Activated CD8-positive, alpha-beta memory T cell treated with anti-CD3 and anti-CD28 coated beads for 36 hours (primary cell): ENCODE measurements around the gene RIOX2. TPM values are rescaled to one million over a fixed set of nuclear protein-coding genes. Genes with fewer than 3 reads are reported as not detected.
"Not testable (repeated sequence)": the region's sequence is repeated elsewhere in the genome, so short reads cannot be mapped to it uniquely, and the experiment has no call there.

Experiments
- CTCF ChIA-PET: fragments of 350-600 bp; sonication (Branson Sonifier 250); formaldehyde crosslinking; loops from one replicate; lab custom pipeline; 2021; ENCODE audit warnings: antibody characterized with exemption; lab: Charles Lee
- POLR2A ChIA-PET: fragments of 350-600 bp; sonication (Branson Sonifier 250); formaldehyde crosslinking; loops from one replicate; lab custom pipeline; 2021; ENCODE audit warnings: antibody characterized with exemption; lab: Charles Lee
- total RNA-seq, 2 experiments: library from RNA; stranded (reverse); gene quantifications; one replicate each; pipeline ENCODE4 v1.2.3, GENCODE V29; 2021

The RIOX2 gene
- total RNA-seq, 2 experiments from 2014 or later: 66.2 to 68.5 TPM

DNA sequence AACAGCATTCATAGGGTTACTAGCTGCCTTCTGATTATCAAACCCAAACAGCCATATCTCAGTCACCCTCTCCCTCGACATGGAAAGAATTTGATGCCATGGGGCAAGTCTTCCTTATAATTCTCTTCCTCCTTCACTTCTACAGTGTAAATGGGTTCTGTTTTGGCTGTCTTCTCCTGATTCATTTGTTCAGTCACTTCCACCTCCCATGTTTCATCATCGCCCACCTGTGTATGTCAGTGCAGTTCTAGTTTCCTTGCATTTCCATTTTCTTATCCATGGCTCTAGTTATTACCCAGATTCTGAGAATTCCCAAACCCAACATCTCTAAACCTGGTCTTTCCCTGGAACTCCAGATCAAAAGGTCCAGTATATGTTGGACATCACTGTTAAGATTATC is 41.0 kb downstream of the RIOX2 start:
- CTCF ChIA-PET: no interaction called here
- POLR2A ChIA-PET: no interaction called here

DNA sequence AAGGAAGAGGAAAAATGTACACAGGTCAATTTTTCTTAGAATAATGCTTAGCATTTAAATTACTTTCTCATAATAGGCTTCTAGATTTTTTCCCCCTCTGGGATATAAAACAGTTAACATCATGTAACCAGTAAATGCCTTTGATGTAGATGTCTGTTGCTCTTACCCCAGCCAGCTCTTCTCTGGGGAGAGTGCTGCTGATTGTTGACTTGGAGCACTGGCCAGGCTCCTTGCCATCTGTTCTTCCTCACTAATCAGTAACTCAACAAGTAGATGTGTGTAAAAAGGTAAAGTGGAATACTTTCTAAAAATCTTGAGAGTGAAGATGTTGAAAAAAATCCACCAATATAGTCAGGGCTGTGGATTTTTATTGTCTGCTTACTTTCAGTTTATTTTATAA is 42.2 kb downstream of the RIOX2 start:
- ChIA-PET POLR2A (no interaction called here), CTCF (no interaction called here)

DNA sequence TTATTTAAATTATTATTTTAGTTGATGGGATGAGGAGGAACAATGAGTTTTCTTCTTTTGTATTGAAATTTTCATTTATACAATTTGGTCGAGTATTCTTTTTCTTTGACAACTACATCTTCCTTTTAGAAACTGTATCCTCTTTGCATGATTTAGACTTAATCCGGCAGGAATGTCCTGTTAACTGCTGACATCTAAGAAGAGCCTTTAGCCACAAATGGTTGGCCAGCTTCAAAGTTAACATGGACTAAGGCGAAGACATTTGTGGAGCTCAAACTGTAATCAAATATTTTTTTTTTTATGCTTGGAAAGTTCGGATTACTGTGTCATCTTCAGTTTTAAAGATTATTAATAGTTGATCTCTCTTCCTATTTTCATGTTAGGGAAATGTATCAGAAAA is 43.2 kb downstream of the RIOX2 start:
- ChIA-PET POLR2A (no interaction called here), CTCF (no interaction called here)

DNA sequence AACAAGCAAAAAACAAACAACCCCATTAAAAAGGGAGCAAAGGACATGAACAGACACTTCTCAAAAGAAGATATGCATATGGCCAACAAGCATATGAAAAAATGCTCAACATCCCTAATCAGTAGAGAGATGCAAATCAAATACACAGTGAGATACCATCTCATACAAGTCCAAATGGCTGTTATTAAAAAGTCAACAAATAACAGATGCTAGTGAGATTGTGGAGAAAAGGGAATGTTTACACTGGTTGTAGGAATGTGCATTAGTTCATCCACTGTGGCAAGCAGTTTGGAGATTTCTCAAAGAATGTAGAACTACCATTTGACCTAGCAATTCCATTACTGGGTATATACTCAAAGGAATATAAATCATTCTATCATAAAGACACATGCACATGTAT is 44.5 kb downstream of the RIOX2 start:
- ChIA-PET POLR2A (no interaction called here), CTCF (no interaction called here)

GRCh38 chr3:97917813-97918536 is 54.3 kb downstream of the RIOX2 start:
- ChIA-PET CTCF (no interaction called here), POLR2A (no interaction called here)

- ChIA-PET POLR2A (no interaction called here), CTCF (no interaction called here)
Observed at GRCh38 chr3:97916576-97916975, 55.7 kb downstream of the RIOX2 start.

DNA sequence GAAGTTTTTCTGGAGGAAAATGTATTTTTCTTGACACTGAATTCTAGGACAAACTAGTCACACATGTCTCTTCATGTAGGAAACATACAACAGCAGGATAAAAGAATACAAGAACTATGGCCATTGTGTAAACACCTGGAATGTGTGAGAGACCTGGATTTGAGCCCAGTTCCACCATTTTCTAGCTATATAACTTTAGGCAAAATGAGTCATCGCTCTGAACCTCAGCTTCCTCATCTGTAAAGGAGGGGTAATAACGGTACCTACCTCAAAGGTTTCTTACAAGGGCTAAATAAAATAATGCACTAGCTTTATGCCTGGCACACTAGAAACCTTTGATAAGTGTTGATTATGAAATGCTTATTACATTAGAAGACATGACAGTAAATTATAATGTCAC is 57.8 kb downstream of the RIOX2 start:
- ChIA-PET CTCF (no interaction called here), POLR2A (no interaction called here)

DNA sequence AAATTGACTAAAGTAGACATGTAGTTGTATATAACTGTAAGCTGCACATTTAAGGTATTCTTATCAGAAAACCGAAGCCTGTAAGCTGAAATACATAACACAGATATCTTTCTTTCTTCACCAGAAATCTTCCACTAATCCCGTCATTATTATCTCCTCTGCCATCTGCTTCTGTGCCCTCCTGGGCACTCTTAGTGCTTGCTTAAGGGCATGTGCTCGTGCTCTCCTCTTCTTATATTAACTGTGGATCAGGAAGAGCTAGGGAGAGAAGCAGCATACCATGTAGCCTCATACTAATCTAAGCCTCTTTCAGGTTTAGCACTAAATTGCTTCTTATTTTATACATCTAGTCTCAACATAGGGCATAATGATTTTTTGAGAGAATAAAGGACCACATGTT is 60.8 kb downstream of the RIOX2 start:
- ChIA-PET CTCF (no interaction called here), POLR2A (no interaction called here)

DNA sequence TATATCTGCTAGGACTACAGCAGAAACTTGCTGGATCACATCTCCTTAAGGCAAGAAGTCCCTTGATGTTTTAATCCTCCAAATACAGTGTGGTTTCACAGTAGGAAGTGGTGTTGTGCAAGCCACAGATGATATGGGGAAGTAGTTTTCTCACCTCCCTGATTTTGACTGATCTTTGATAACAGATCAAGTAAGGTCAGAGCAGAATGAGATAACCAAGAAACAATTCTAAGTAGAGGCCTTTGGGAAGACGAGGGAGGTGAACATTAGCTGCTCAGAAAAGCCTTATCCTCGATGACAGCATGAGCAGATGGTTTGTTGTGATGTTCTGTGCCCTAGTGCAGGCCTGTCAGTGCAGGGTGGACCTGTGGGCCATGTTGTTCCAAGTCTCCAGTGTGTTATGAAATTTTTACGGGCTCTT is 61.3 kb downstream of the RIOX2 start:
- POLR2A ChIA-PET: no interaction called here
- CTCF ChIA-PET: no interaction called here

DNA sequence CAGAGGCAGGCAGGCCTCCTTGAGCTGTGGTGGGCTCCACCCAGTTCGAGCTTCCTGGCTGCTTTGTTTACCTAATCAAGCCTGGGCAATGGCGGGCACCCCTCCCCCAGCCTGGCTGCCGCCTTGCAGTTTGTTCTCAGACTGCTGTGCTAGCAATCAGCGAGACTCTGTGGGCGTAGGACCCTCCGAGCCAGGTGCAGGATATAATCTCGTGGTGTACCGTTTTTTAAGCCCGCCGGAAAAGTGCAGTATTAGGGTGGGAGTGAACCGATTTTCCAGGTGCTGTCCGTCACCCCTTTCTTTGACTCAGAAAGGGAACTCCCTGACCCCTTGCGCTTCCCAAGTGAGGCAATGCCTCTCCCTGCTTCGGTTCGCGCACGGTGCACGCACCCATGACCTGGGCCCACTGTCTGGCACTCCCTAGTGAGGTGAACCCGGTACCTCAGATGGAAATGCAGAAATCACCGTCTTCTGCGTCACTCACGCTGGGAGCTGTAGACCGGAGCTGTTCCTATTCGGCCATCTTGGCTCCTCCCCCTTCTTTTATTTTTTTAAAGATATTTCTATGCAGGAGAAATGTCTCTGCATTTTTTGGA is 61.9 kb downstream of the RIOX2 start:
- CTCF ChIA-PET, POLR2A ChIA-PET: not testable (repeated sequence)

DNA sequence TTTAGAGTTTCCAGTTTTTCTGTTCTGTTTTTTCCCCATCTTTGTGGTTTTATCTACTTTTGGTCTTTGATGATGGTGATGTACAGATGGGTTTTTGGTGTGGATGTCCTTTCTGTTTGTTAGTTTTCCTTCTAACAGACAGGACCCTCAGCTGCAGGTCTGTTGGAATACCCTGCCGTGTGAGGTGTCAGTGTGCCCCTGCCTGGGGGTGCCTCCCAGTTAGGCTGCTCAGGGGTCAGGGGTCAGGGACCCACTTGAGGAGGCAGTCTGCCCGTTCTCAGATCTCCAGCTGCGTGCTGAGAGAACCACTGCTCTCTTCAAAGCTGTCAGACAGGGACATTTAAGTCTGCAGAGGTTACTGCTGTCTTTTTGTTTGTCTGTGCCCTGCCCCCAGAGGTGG is 62.4 kb downstream of the RIOX2 start:
- CTCF ChIA-PET, POLR2A ChIA-PET: not testable (repeated sequence)

- CTCF ChIA-PET: no interaction called here
- POLR2A ChIA-PET: no interaction called here
Observed at GRCh38 chr3:97901313-97902248, 70.7 kb downstream of the RIOX2 start.

- ChIA-PET POLR2A (no interaction called here), CTCF (no interaction called here)
Observed at GRCh38 chr3:97899331-97899730, 72.9 kb downstream of the RIOX2 start.

DNA sequence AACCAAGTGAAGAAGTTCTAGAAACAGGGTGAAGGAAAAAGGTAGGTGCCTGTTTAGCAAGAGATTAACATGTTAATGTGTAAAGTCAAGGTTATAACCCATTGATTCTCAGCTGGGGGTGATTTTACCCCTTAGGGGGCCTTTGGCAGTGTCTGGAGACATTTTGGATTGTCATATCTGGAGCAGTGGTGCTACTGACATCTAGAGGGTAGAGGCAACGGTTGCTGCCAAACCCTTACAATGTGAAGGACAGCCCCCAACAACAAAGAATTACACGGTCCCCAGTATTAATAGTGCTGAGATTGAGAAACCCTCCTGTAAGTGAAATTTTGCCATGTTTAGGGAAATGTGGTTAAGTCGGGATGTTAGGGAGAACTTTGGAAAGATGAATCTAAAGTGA is 75.7 kb downstream of the RIOX2 start:
- ChIA-PET CTCF (no interaction called here), POLR2A (no interaction called here)

- CTCF ChIA-PET: no interaction called here
- POLR2A ChIA-PET: no interaction called here
Observed at GRCh38 chr3:97896129-97896528, 76.1 kb downstream of the RIOX2 start.

DNA sequence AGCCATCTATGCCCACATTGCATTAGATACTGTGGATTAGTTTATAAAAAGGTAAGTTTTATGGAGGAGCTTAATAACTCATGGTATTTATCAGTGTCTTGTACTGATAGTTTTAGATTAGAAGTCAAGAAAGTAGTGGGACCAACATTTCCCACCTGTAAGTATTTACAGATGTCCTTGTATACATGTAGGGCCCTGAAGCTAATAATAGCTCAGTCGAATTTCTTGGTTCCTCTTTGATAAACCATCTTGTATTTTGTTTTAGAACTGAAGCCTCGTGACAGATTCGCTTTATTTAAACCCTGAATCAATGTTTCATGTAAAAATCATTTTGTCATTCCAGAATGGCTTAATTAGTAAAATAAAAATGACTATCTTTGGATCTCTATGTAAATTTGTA is 77.0 kb downstream of the RIOX2 start:
- ChIA-PET POLR2A (no interaction called here), CTCF (no interaction called here)

DNA sequence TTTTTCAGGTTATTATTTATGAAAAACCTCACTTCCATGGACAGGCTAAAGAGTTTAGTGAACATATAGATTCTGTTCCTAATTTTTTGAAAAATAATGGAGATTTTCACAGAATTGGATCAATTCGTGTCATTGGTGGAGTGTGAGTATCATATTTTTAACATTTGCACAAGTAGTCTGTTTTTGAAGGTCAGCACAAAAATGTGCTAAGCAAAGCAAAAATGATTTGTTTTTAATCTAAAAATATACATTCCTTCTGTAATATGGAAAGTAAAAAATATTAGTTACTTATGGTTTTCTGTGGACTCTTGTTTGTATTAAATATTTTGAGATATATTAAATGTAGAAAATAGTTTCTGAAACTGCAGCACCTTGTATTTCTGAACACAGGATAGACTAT is 79.4 kb downstream of the RIOX2 start:
- POLR2A ChIA-PET: no interaction called here
- CTCF ChIA-PET: no interaction called here
